HepG2 (cell line): ENCODE measurements around the gene GALP. TPM values are rescaled to one million over a fixed set of nuclear protein-coding genes. Genes with fewer than 3 reads are reported as not detected.

Experiments
- ATAD3A ChIP-seq: sonication (generic); formaldehyde crosslinking; IDR thresholded peaks from 2 replicates; pipeline ENCODE4 v1.4.0; 2020; ENCODE audit warnings: missing genetic modification reagents
- BATF2 ChIP-seq: sonication (generic); formaldehyde crosslinking; IDR thresholded peaks from 2 replicates; pipeline ENCODE4 v1.8.0; 2022; ENCODE audit warnings: mild to moderate bottlenecking, missing genetic modification reagents, moderate library complexity
- BCL3 ChIP-seq: sonication (generic); formaldehyde crosslinking; IDR thresholded peaks from 2 replicates; pipeline ENCODE4 v1.5.1; 2020; ENCODE audit warnings: mild to moderate bottlenecking, missing genetic modification reagents, moderate library complexity
- CC2D1A ChIP-seq: sonication (generic); formaldehyde crosslinking; IDR thresholded peaks from 2 replicates; pipeline ENCODE4 v1.8.1; 2023; ENCODE audit warnings: mild to moderate bottlenecking, missing genetic modification reagents
- CCAR2 ChIP-seq: fragments of 200-400 bp; formaldehyde crosslinking; optimal IDR thresholded peaks from 2 replicates; pipeline ENCODE3; 2018; ENCODE audit warnings: low read depth, mild to moderate bottlenecking, low read length, moderate library complexity
- ELF1 ChIP-seq: sonication (generic); formaldehyde crosslinking; IDR thresholded peaks from 2 replicates; pipeline ENCODE4 v1.4.0; 2020; ENCODE audit warnings: missing genetic modification reagents
- ESRRA ChIP-seq: sonication (generic); formaldehyde crosslinking; IDR thresholded peaks from 2 replicates; pipeline ENCODE4 v1.5.1; 2020; ENCODE audit warnings: mild to moderate bottlenecking, low read depth, missing genetic modification reagents
- FOXP1 ChIP-seq, 2 experiments: fragments of 450-650 bp in 1 of 2; IDR thresholded peaks; 2 replicates each; pipeline ENCODE4 v1.6.1; 2017 to 2018; ENCODE audit warnings: antibody characterized with exemption in 1 of 2
- GFI1 ChIP-seq: sonication (generic); formaldehyde crosslinking; IDR thresholded peaks from 2 replicates; pipeline ENCODE4 v1.5.0; 2020; ENCODE audit warnings: missing genetic modification reagents, mild to moderate bottlenecking, borderline replicate concordance
- GZF1 ChIP-seq: sonication (generic); formaldehyde crosslinking; IDR thresholded peaks from 2 replicates; pipeline ENCODE4 v1.5.1; 2020; ENCODE audit warnings: mild to moderate bottlenecking, missing genetic modification reagents
- HOXA3 ChIP-seq: sonication (generic); formaldehyde crosslinking; IDR thresholded peaks from 2 replicates; pipeline ENCODE4 v1.5.0; 2020; ENCODE audit warnings: missing genetic modification reagents
- MYC ChIP-seq: sonication (generic); formaldehyde crosslinking; IDR thresholded peaks from 2 replicates; pipeline ENCODE4 v1.9.0; 2021; ENCODE audit warnings: missing genetic modification reagents, borderline replicate concordance
- NFKB2 ChIP-seq: sonication (generic); formaldehyde crosslinking; IDR thresholded peaks from 2 replicates; pipeline ENCODE4 v1.4.0; 2020; ENCODE audit warnings: missing genetic modification reagents, borderline replicate concordance
- NPAS2 ChIP-seq: sonication (generic); formaldehyde crosslinking; IDR thresholded peaks from 2 replicates; pipeline ENCODE4 v1.8.0; 2022; ENCODE audit warnings: mild to moderate bottlenecking, missing genetic modification reagents, borderline replicate concordance
- NRL ChIP-seq: sonication (generic); formaldehyde crosslinking; IDR thresholded peaks from 2 replicates; pipeline ENCODE4 v1.5.0; 2020; ENCODE audit warnings: missing genetic modification reagents, mild to moderate bottlenecking, moderate library complexity, borderline replicate concordance
- PHF20 ChIP-seq: sonication (generic); formaldehyde crosslinking; IDR thresholded peaks from 2 replicates; pipeline ENCODE4 v1.5.0; 2020; ENCODE audit warnings: mild to moderate bottlenecking, missing genetic modification reagents
- SATB2 ChIP-seq: sonication (generic); formaldehyde crosslinking; IDR thresholded peaks from 2 replicates; pipeline ENCODE4 v1.5.0; 2020; ENCODE audit warnings: missing genetic modification reagents
- SRY ChIP-seq: sonication (generic); formaldehyde crosslinking; IDR thresholded peaks from 2 replicates; pipeline ENCODE4 v1.8.0; 2022; ENCODE audit warnings: mild to moderate bottlenecking, missing genetic modification reagents
- YEATS4 ChIP-seq: sonication (generic); formaldehyde crosslinking; IDR thresholded peaks from 2 replicates; pipeline ENCODE4 v1.4.0; 2020; ENCODE audit warnings: missing genetic modification reagents, borderline replicate concordance
- ZBTB3 ChIP-seq: sonication (generic); formaldehyde crosslinking; IDR thresholded peaks from 2 replicates; pipeline ENCODE4 v1.4.0; 2020; ENCODE audit warnings: low read depth, mild to moderate bottlenecking, moderate library complexity, missing genetic modification reagents, borderline replicate concordance
- ZFP41 ChIP-seq: sonication (generic); formaldehyde crosslinking; IDR thresholded peaks from 2 replicates; pipeline ENCODE4 v1.4.0; 2020; ENCODE audit warnings: mild to moderate bottlenecking, missing genetic modification reagents, borderline replicate concordance
- ZNF275 ChIP-seq: sonication (generic); formaldehyde crosslinking; IDR thresholded peaks from 2 replicates; pipeline ENCODE4 v1.8.0; 2022; ENCODE audit warnings: missing genetic modification reagents, mild to moderate bottlenecking, inconsistent platforms, borderline replicate concordance
- ZNF333 ChIP-seq: sonication (generic); formaldehyde crosslinking; IDR thresholded peaks from 2 replicates; pipeline ENCODE4 v1.4.0; 2020; ENCODE audit warnings: mild to moderate bottlenecking, missing genetic modification reagents, borderline replicate concordance
- ZNF446 ChIP-seq: sonication (generic); formaldehyde crosslinking; IDR thresholded peaks from 2 replicates; pipeline ENCODE4 v1.5.0; 2020; ENCODE audit warnings: mild to moderate bottlenecking, missing genetic modification reagents
- ZNF484 ChIP-seq: sonication (generic); formaldehyde crosslinking; IDR thresholded peaks from 2 replicates; pipeline ENCODE4 v1.5.1; 2020; ENCODE audit warnings: mild to moderate bottlenecking, low read depth, missing genetic modification reagents, borderline replicate concordance
- ZNF546 ChIP-seq: sonication (generic); formaldehyde crosslinking; conservative IDR thresholded peaks from 2 replicates; pipeline ENCODE4 v1.8.1; 2023; ENCODE audit warnings: mild to moderate bottlenecking, missing genetic modification reagents
- ZNF569 ChIP-seq: sonication (generic); formaldehyde crosslinking; IDR thresholded peaks from 2 replicates; pipeline ENCODE4 v1.5.0; 2020; ENCODE audit warnings: mild to moderate bottlenecking, missing genetic modification reagents, moderate library complexity, borderline replicate concordance
- ZNF724P ChIP-seq: sonication (generic); formaldehyde crosslinking; IDR thresholded peaks from 2 replicates; pipeline ENCODE4 v1.8.0; 2022; ENCODE audit warnings: missing genetic modification reagents, borderline replicate concordance
- ZNF781 ChIP-seq: sonication (generic); formaldehyde crosslinking; IDR thresholded peaks from 2 replicates; pipeline ENCODE4 v1.5.1; 2020; ENCODE audit warnings: borderline replicate concordance, mild to moderate bottlenecking, missing genetic modification reagents; ENCODE audit errors: not compliant biosample characterization
- ZSCAN9 ChIP-seq: IDR thresholded peaks from 2 replicates; pipeline ENCODE4 v1.6.1; 2016; ENCODE audit warnings: borderline replicate concordance
- polyA plus RNA-seq, 8 experiments: library from polyadenylated mRNA; depleted of rRNA in 3 of 8; stranded (reverse) in 7 of 8; unstranded in 1 of 8; fragments of >200 nt; fragmentation: Illumina TruSeq in 4 of 8; extraction: Trizol in 4 of 8; gene quantifications; 2 replicates each; pipeline versions ENCODE4 v1.2.1 to v1.2.3, GENCODE V29; 2011 to 2016; ENCODE audit warnings: low read depth in 4 of 8, missing spikeins in 1 of 8, mixed read lengths in 1 of 8; ENCODE audit not compliant: insufficient read depth in 1 of 8
- total RNA-seq, 5 experiments: library from RNA; depleted of rRNA; stranded (reverse); fragments of >200 nt; fragmentation: Illumina TruSeq; extraction: Trizol; gene quantifications; 2 replicates each; pipeline ENCODE4 v1.2.3, GENCODE V29; 2016; ENCODE audit warnings: low read depth in 1 of 5

GALP gene
- total and polyA plus RNA-seq, 2 of the 13 experiments (the other 11 are each of a cell fraction or from before 2014, with no cell fraction given), result not detected

GRCh38 chr19:56170261-56170660 lies 5.5 kb upstream of the GALP start (continued):
- TF ChIP-seq FOXP1 (IDR thresholded peaks at IDR 0.05), result no peak
- peak; percentile 49; the same call in 1 of the 2 replicates for TF ChIP-seq FOXP1 (CRISPR knock-in tag; IDR thresholded peaks at IDR 0.05)
- TF ChIP-seq ZNF569 (CRISPR knock-in tag), result no peak
- TF ChIP-seq ZNF724P, result 0 out of 2 replicates have a peak, but pooled peaks have one; percentile 46
- no peak for TF ChIP-seq GFI1 (CRISPR knock-in tag)
- TF ChIP-seq PHF20 (CRISPR knock-in tag), result peak; percentile 55; the same call in 1 of the 2 replicates
- TF ChIP-seq NRL (CRISPR knock-in tag), result no peak
- no peak for TF ChIP-seq ZNF333 (CRISPR knock-in tag)
- no peak for TF ChIP-seq ZNF275 (CRISPR knock-in tag)
- TF ChIP-seq YEATS4 (CRISPR knock-in tag), result peak; percentile 61; the same call in 1 of the 2 replicates
- no peak for TF ChIP-seq ZNF546 (CRISPR knock-in tag)
- no peak for TF ChIP-seq NPAS2 (CRISPR knock-in tag)
- peak; percentile 81 for TF ChIP-seq HOXA3
- no peak for TF ChIP-seq ATAD3A (CRISPR knock-in tag)
- no peak for TF ChIP-seq ZFP41 (CRISPR knock-in tag)
- TF ChIP-seq CCAR2, result no peak
- TF ChIP-seq SATB2 (CRISPR knock-in tag), result no peak
- no peak for TF ChIP-seq CC2D1A (CRISPR knock-in tag)
- TF ChIP-seq ZSCAN9 (CRISPR knock-in tag), result no peak
- no peak for TF ChIP-seq ZNF446 (CRISPR knock-in tag)
- TF ChIP-seq BATF2 (CRISPR knock-in tag), result 0 out of 2 replicates have a peak, but pooled peaks have one; percentile 34
- TF ChIP-seq ZNF781, result no peak
- TF ChIP-seq ESRRA (CRISPR knock-in tag), result no peak
- no peak for TF ChIP-seq SRY (CRISPR knock-in tag)
- peak; percentile 88 for TF ChIP-seq MYC (CRISPR knock-in tag)
- TF ChIP-seq ZNF484 (CRISPR knock-in tag), result no peak
- TF ChIP-seq NFKB2 (CRISPR knock-in tag), result peak; percentile 84; the same call in 1 of the 2 replicates
- TF ChIP-seq ELF1 (CRISPR knock-in tag), result peak; percentile 57; the same call in 1 of the 2 replicates
- no peak for TF ChIP-seq BCL3 (CRISPR knock-in tag)
- 0 out of 2 replicates have a peak, but pooled peaks have one; percentile 34 for TF ChIP-seq GZF1 (CRISPR knock-in tag)
- no peak for TF ChIP-seq ZBTB3
